Brain pericyte (primary cell): Measurements from ENCODE around the gene BTBD1.
"Not testable (repeated sequence)": the region's sequence is repeated elsewhere in the genome, so short reads cannot be mapped to it uniquely, and the experiment has no call there.

Experiments used
- DNase-seq: peaks from one replicate; pipeline ENCODE4 v3.0.0-alpha.2; 2012; ENCODE audit warnings: low read depth, low spot score

BTBD1 gene

GRCh38 chr15:83057696-83058376, 9.2 kb downstream of the BTBD1 start:
- no peak for DNase-seq

GRCh38 chr15:83057002-83057401, 10.1 kb downstream of the BTBD1 start:
- DNase-seq, result no peak

- DNase-seq, result no peak
Measured at GRCh38 chr15:83053151-83053550, 13.9 kb downstream of the BTBD1 start.

GRCh38 chr15:83046558-83047127, 20.4 kb downstream of the BTBD1 start:
- DNase-seq, result no peak

GRCh38 chr15:83044156-83044555, 22.9 kb downstream of the BTBD1 start:
- DNase-seq, result no peak

- no peak for DNase-seq
Measured at GRCh38 chr15:83039206-83039605, 27.8 kb downstream of the BTBD1 start.

- DNase-seq, result no peak
Measured at GRCh38 chr15:83036253-83036652, 30.8 kb downstream of the BTBD1 start.

- DNase-seq, result not testable (repeated sequence)
Measured at GRCh38 chr15:83031234-83031633, 35.8 kb downstream of the BTBD1 start.

- no peak for DNase-seq
Measured at GRCh38 chr15:83030021-83030420, 37.0 kb downstream of the BTBD1 start.

- no peak for DNase-seq
Measured at GRCh38 chr15:83018436-83018835, 48.6 kb downstream of the BTBD1 start.

GRCh38 chr15:83016906-83017305, 50.1 kb downstream of the BTBD1 start:
- DNase-seq, result no peak

- no peak for DNase-seq
Measured at GRCh38 chr15:83015361-83015760, 51.7 kb downstream of the BTBD1 start.

- no peak for DNase-seq
Measured at GRCh38 chr15:83014205-83014653, 52.8 kb downstream of the BTBD1 start.

- DNase-seq, result no peak
Measured at GRCh38 chr15:83012636-83013035, 54.4 kb downstream of the BTBD1 start.

- no peak for DNase-seq
Measured at GRCh38 chr15:83012076-83012426, 55.0 kb downstream of the BTBD1 start.

- DNase-seq, result peak; percentile 65
Measured at GRCh38 chr15:83011271-83012075, 55.6 kb downstream of the BTBD1 start, which contains the start of gene C15orf40. Gene C15orf40 (minus strand): TSS chr15:83011639. CDS start chr15:83011607, 32 bp downstream.

- no peak for DNase-seq
Measured at GRCh38 chr15:83010709-83011270, 56.3 kb downstream of the BTBD1 start.

GRCh38 chr15:83000672-83001031, 66.4 kb downstream of the BTBD1 start:
- not testable (repeated sequence) for DNase-seq

GRCh38 chr15:82999905-83000671, 67.0 kb downstream of the BTBD1 start:
- DNase-seq, result peak; percentile 27

GRCh38 chr15:82999426-82999825, 67.6 kb downstream of the BTBD1 start:
- no peak for DNase-seq

GRCh38 chr15:82995938-82996337, 71.1 kb downstream of the BTBD1 start:
- DNase-seq, result no peak

GRCh38 chr15:82995076-82995475, 72.0 kb downstream of the BTBD1 start:
- no peak for DNase-seq
